Amniotic stem cell (primary cell): ENCODE results near the gene NSUN2.

ENCODE experiments used
- DNase-seq: peaks from one replicate; lab custom pipeline; 2025; lab: John Stamatoyannopoulos, UW

NSUN2 gene

GRCh38 chr5:6604341-6604740, 28.5 kb downstream of the NSUN2 start:
- DNase-seq = no peak

- DNase-seq = no peak
Measured at GRCh38 chr5:6603643-6604042, 29.2 kb downstream of the NSUN2 start.

GRCh38 chr5:6602441-6602840, 30.4 kb downstream of the NSUN2 start:
- DNase-seq = no peak

- no peak for DNase-seq
Measured at GRCh38 chr5:6601816-6602215, 31.0 kb downstream of the NSUN2 start.

GRCh38 chr5:6601271-6601670, 31.6 kb downstream of the NSUN2 start:
- no peak for DNase-seq

GRCh38 chr5:6599739-6600138, 33.1 kb downstream of the NSUN2 start:
- no peak for DNase-seq

GRCh38 chr5:6598351-6598900, 34.4 kb downstream of the NSUN2 start:
- DNase-seq = no peak

- DNase-seq = no peak
Measured at GRCh38 chr5:6597557-6597956, 35.3 kb downstream of the NSUN2 start.

- no peak for DNase-seq
Measured at GRCh38 chr5:6596388-6596787, 36.5 kb downstream of the NSUN2 start.

GRCh38 chr5:6595405-6595804, 37.4 kb downstream of the NSUN2 start:
- no peak for DNase-seq

GRCh38 chr5:6594066-6594465, 38.8 kb downstream of the NSUN2 start:
- DNase-seq = no peak

GRCh38 chr5:6593148-6594016, 39.5 kb downstream of the NSUN2 start:
- no peak for DNase-seq

GRCh38 chr5:6592601-6593000, 40.2 kb downstream of the NSUN2 start:
- DNase-seq = no peak

GRCh38 chr5:6591671-6592288, 41.1 kb downstream of the NSUN2 start:
- no peak for DNase-seq

- DNase-seq = no peak
Measured at GRCh38 chr5:6590581-6590980, 42.3 kb downstream of the NSUN2 start.

- no peak for DNase-seq
Measured at GRCh38 chr5:6587171-6587570, 45.7 kb downstream of the NSUN2 start.

GRCh38 chr5:6586647-6587042, 46.2 kb downstream of the NSUN2 start:
- no peak for DNase-seq

GRCh38 chr5:6585939-6586646, 46.8 kb downstream of the NSUN2 start:
- DNase-seq = no peak

GRCh38 chr5:6585168-6585567, 47.7 kb downstream of the NSUN2 start:
- DNase-seq = no peak

GRCh38 chr5:6584727-6585126, 48.1 kb downstream of the NSUN2 start:
- DNase-seq = no peak

- DNase-seq = no peak
Measured at GRCh38 chr5:6584101-6584645, 48.7 kb downstream of the NSUN2 start.
